Hepatocyte (in vitro differentiated cells): Measurements from ENCODE around the gene TBC1D4. TPM values are rescaled to one million over a fixed set of nuclear protein-coding genes. Genes with fewer than 3 reads are reported as not detected.

ENCODE experiments used
- DNase-seq: peaks from one replicate; pipeline ENCODE4 v3.0.0-alpha.2; 2016; ENCODE audit warnings: low spot score
- H2AFZ ChIP-seq: fragments of 200-600 bp; sonication (generic); 2 replicates; pipeline ENCODE4 v1.6.0; 2016; ENCODE audit warnings: antibody characterized with exemption, mild to moderate bottlenecking
- H3K27ac ChIP-seq: fragments of 200-600 bp; sonication (generic); 2 replicates; pipeline ENCODE4 v1.5.1; 2016; ENCODE audit warnings: mild to moderate bottlenecking
- H3K27me3 ChIP-seq: fragments of 200-600 bp; sonication (generic); 2 replicates; pipeline ENCODE4 v1.6.1; 2016
- H3K36me3 ChIP-seq: fragments of 200-600 bp; sonication (generic); replicated peaks from 2 replicates; pipeline ENCODE4 v1.5.1; 2016; ENCODE audit warnings: low read depth; ENCODE audit not compliant: insufficient read depth
- H3K4me1 ChIP-seq: fragments of 200-600 bp; sonication (generic); 2 replicates; pipeline ENCODE4 v1.5.1; 2016; ENCODE audit warnings: mild to moderate bottlenecking, moderate library complexity; ENCODE audit not compliant: insufficient read depth
- H3K4me2 ChIP-seq: fragments of 200-600 bp; sonication (generic); 2 replicates; pipeline ENCODE4 v1.6.0; 2016
- H3K4me3 ChIP-seq: fragments of 200-600 bp; sonication (generic); 2 replicates; pipeline ENCODE4 v1.5.1; 2016; ENCODE audit warnings: mild to moderate bottlenecking
- H3K79me2 ChIP-seq: fragments of 200-600 bp; sonication (generic); 2 replicates; pipeline ENCODE4 v1.6.0; 2017; ENCODE audit warnings: mild to moderate bottlenecking
- H3K9me2 ChIP-seq: fragments of 200-600 bp; sonication (generic); replicated peaks from 2 replicates; pipeline ENCODE4 v1.6.0; 2017; ENCODE audit warnings: mild to moderate bottlenecking; ENCODE audit not compliant: insufficient read depth
- H3K9me3 ChIP-seq: fragments of 200-600 bp; sonication (generic); 2 replicates; pipeline ENCODE4 v1.5.1; 2016; ENCODE audit warnings: low read depth, mild to moderate bottlenecking
- H4K20me1 ChIP-seq: fragments of 200-600 bp; sonication (generic); 2 replicates; pipeline ENCODE4 v1.6.0; 2016; ENCODE audit warnings: mild to moderate bottlenecking; ENCODE audit not compliant: insufficient read depth, poor library complexity, severe bottlenecking
- CTCF ChIP-seq: fragments of 200-600 bp; sonication (generic); IDR thresholded peaks from 2 replicates; pipeline ENCODE4 v1.5.1; 2016; ENCODE audit warnings: antibody characterized with exemption, mild to moderate bottlenecking; ENCODE audit not compliant: poor library complexity
- EZH2 ChIP-seq: fragments of 200-600 bp; sonication (generic); IDR thresholded peaks from 2 replicates; pipeline ENCODE4 v1.6.1; 2016; ENCODE audit warnings: antibody characterized with exemption, mild to moderate bottlenecking, borderline replicate concordance
- EZH2phosphoT487 ChIP-seq: fragments of 200-600 bp; sonication (generic); IDR thresholded peaks from one replicate; pipeline ENCODE4 v1.6.1; 2018; ENCODE audit warnings: antibody characterized with exemption, mild to moderate bottlenecking, low read depth, moderate library complexity; ENCODE audit not compliant: unreplicated experiment, severe bottlenecking
- WGBS: methylation state at CpG from one replicate; pipeline ENCODE4 v1.1.6; 2016; ENCODE audit warnings: low lambda C conversion rate; ENCODE audit errors: missing lambda C conversion rate; 5-methylcytosine and 5-hydroxymethylcytosine counted together
- polyA plus RNA-seq: library from polyadenylated mRNA; unstranded; fragments of >200 nt; fragmentation: Nextera tagmentation; extraction: Ambion mirVana; gene quantifications from 2 replicates; pipeline ENCODE4 v1.2.1, GENCODE V29; 2016
- total RNA-seq: library from RNA; depleted of rRNA; stranded (reverse); fragments of >200 nt; gene quantifications from 2 replicates; pipeline ENCODE4 v1.2.3, GENCODE V29; 2014

Gene TBC1D4
- total and polyA plus RNA-seq, 2 experiments from 2014 or later: 7.6 to 17.1 TPM

- no peaks in the 10 kb centered on the region for H3K4me1 ChIP-seq
- H4K20me1 ChIP-seq: no peaks in the 10 kb centered on the region
- H3K4me2 ChIP-seq: no peak overlapping the region
- H3K79me2 ChIP-seq: no peaks in the 10 kb centered on the region
- no peaks in the 10 kb centered on the region for H3K9me2 ChIP-seq
- TF ChIP-seq CTCF (no peak), EZH2 (no peak), EZH2phosphoT487 (no peak)
- H2AFZ ChIP-seq: no peak overlapping the region
- no peaks in the 10 kb centered on the region for H3K27me3 ChIP-seq
- no peak overlapping the region for H3K4me3 ChIP-seq
- no peak for DNase-seq
- no peaks in the 10 kb centered on the region for H3K36me3 ChIP-seq
- H3K27ac ChIP-seq: no peak overlapping the region
- H3K9me3 ChIP-seq: no peaks in the 10 kb centered on the region
- WGBS: 74% methylated on average over 2 of the region's 2 CpGs
These were observed 176.9 kb downstream of the TBC1D4 start for GRCh38 chr13:75305059-75305458.

DNA sequence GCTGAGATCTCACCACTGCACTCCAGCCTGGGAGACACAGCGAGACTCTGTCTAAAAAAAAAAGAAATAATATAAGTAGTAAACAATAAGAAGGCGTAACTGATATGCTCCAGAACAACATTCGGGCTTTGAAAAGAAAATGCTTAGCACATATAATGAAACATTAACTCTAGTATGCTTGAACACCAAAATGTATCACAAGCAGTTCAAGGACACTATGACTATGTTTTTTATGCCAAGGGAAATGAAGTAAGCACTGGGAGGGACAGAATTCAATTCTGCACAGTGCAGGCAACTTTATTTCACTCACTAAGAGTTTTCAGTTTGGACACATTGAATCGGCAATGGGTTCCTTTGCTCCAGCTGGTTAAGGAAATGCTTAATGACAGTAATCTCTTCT lies 178.7 kb downstream of the TBC1D4 start:
- WGBS: 91% methylated on average over 4 of the region's 4 CpGs
- H3K4me1 ChIP-seq: no peaks in the 10 kb centered on the region
- H3K9me3 ChIP-seq: no peaks in the 10 kb centered on the region
- no peaks in the 10 kb centered on the region for H4K20me1 ChIP-seq
- no peaks in the 10 kb centered on the region for H3K27me3 ChIP-seq
- no peak for DNase-seq
- no peaks in the 10 kb centered on the region for H3K9me2 ChIP-seq
- no peak overlapping the region for H3K4me3 ChIP-seq
- no peaks in the 10 kb centered on the region for H3K36me3 ChIP-seq
- TF ChIP-seq EZH2phosphoT487 (no peak), EZH2 (no peak), CTCF (no peak)
- H3K79me2 ChIP-seq: no peaks in the 10 kb centered on the region
- H2AFZ ChIP-seq: no peak overlapping the region
- no peak overlapping the region for H3K27ac ChIP-seq
- H3K4me2 ChIP-seq: no peak overlapping the region

- no peaks in the 10 kb centered on the region for H3K9me2 ChIP-seq
- no peaks in the 10 kb centered on the region for H3K4me1 ChIP-seq
- H3K27ac ChIP-seq: no peak overlapping the region
- no peaks in the 10 kb centered on the region for H3K79me2 ChIP-seq
- H3K4me2 ChIP-seq: no peak overlapping the region
- H3K36me3 ChIP-seq: no peaks in the 10 kb centered on the region
- no peak overlapping the region for H2AFZ ChIP-seq
- H3K4me3 ChIP-seq: no peak overlapping the region
- H3K9me3 ChIP-seq: no peaks in the 10 kb centered on the region
- TF ChIP-seq EZH2phosphoT487 (no peak), EZH2 (no peak), CTCF (no peak)
- no peaks in the 10 kb centered on the region for H3K27me3 ChIP-seq
- DNase-seq: no peak
- no peaks in the 10 kb centered on the region for H4K20me1 ChIP-seq
- 43% methylated on average over 10 of the region's 10 CpGs for WGBS
These were observed 179.8 kb downstream of the TBC1D4 start for GRCh38 chr13:75302071-75302698.
